Right cardiac atrium (tissue), 5 donors: ENCODE results near the gene ECSIT. TPM values are rescaled to one million over a fixed set of nuclear protein-coding genes. Genes with fewer than 3 reads are reported as not detected.
A peak's percentile ranks its signal among the peaks of the same experiment; 100 is the strongest.
"Not testable (repeated sequence)": the region's sequence is repeated elsewhere in the genome, so short reads cannot be mapped to it uniquely, and the experiment has no call there.

Experiments used
- ATAC-seq, 2 donors: fragments of 200-7000 bp; cut with Tn5 transposase; one replicate each; pipeline versions ENCODE4 v1.8.0 to v1.9.1; 2020; ENCODE audit warnings: moderate library complexity in 2 of 2, mild to moderate bottlenecking in 1 of 2
- DNase-seq, 3 donors: peaks; one replicate each; pipeline ENCODE4 v3.0.0-alpha.2; 2020
- H3K27ac ChIP-seq: one replicate; pipeline ENCODE4 v1.5.1; 2013; ENCODE audit warnings: mild to moderate bottlenecking, low read length, control low read depth, moderate library complexity
- H3K27me3 ChIP-seq: one replicate; pipeline ENCODE4 v1.6.1; 2013; ENCODE audit not compliant: control insufficient read depth, insufficient read depth
- H3K4me1 ChIP-seq: one replicate; pipeline ENCODE4 v1.6.1; 2013; ENCODE audit warnings: low read length; ENCODE audit not compliant: control insufficient read depth, insufficient read depth
- H3K4me3 ChIP-seq: one replicate; pipeline ENCODE4 v1.5.1; 2013; ENCODE audit warnings: low read length, control low read depth
- H3K9me3 ChIP-seq: one replicate; pipeline ENCODE4 v1.6.1; 2013; ENCODE audit warnings: low read length; ENCODE audit not compliant: control insufficient read depth
- WGBS: extraction: QIAGEN DNeasy Blood & Tissue Kit; methylation state at CpG from one replicate; pipeline ENCODE4 v1.1.7; 2013; 5-methylcytosine and 5-hydroxymethylcytosine counted together
- intact Hi-C, 4 donors: fragments of 100-400 bp; cut with DNase I; formaldehyde crosslinking; loops; one replicate each; pipeline versions ENCODE4 v1.11.0 to v1.14.0; 2022 to 2023
- polyA plus RNA-seq: library from polyadenylated mRNA; stranded (reverse); fragments of 200-250 nt; gene quantifications from one replicate; pipeline ENCODE4 v1.2.3, GENCODE V29; 2013
- total RNA-seq, 4 donors: library from RNA; stranded (reverse); fragmentation: NEBNext Ultra II Directional; extraction: Animal tissue kit (Norgen Biotek cat#: 25700); gene quantifications; one replicate each; pipeline ENCODE4 v1.2.1, GENCODE V29; 2021
- donor health status: healthy with polysubstance abuse.
- donor health status: DM: no; HTN: yes; CAD: no.
- donor health status: DM: no; HTN: no; CAD: no.
- donor health status: DM: no; HTN: yes; CAD: no; lungs with severe emphysema.
- donor health status: DM: yes; HTN: yes; CAD: no.

The ECSIT gene
- total and polyA plus RNA-seq, 5 donors: 88.1 to 133 (median 112) TPM

GRCh38 chr19:11481534-11482383 is 47.2 kb downstream of the ECSIT start:
- DNase-seq: peak; percentile 85 to 89 (median 89)
- Histone ChIP-seq H3K4me3 (peak overlapping the region; percentile 9), H3K27ac (no peak overlapping the region), H3K4me1 (peaks cover 1% of the 10 kb centered on the region), H3K27me3 (no peaks in the 10 kb centered on the region), H3K9me3 (no peaks in the 10 kb centered on the region)
- ATAC-seq: peak; percentile 80 to 87
- WGBS: 4% methylated on average over 50 of the region's 50 CpGs
- intact Hi-C loops: no loop called here

GRCh38 chr19:11480715-11481533 is 48.0 kb downstream of the ECSIT start, which contains the start of gene ELAVL3:
Gene ELAVL3 (minus strand): TSS chr19:11481046. CDS start chr19:11480608, 438 bp downstream.
- no peaks in the 10 kb centered on the region for H3K9me3 ChIP-seq
- peaks cover 1% of the 10 kb centered on the region for H3K4me1 ChIP-seq
- peak within 1 kb of the TSS; percentile 11 for H3K4me3 ChIP-seq
- intact Hi-C loops: no loop called here
- DNase-seq (no peak), ATAC-seq (no peak)
- 9% methylated on average over 77 of the region's 77 CpGs for WGBS
- no peaks in the 10 kb centered on the region for H3K27me3 ChIP-seq
- no peak within 1 kb of the TSS for H3K27ac ChIP-seq

GRCh38 chr19:11479898-11480714 is 48.8 kb downstream of the ECSIT start:
- Histone ChIP-seq H3K27ac (no peak overlapping the region), H3K27me3 (no peaks in the 10 kb centered on the region), H3K9me3 (no peaks in the 10 kb centered on the region), H3K4me3 (peak overlapping the region; percentile 11), H3K4me1 (peaks cover 1% of the 10 kb centered on the region)
- intact Hi-C loops: no loop called here
- 7% methylated on average over 86 of the region's 86 CpGs for whole genome bisulfite sequencing
- no peak for ATAC-seq
- DNase-seq: peak in 1 of 3 donors; percentile 58

- no peaks in the 10 kb centered on the region for H3K9me3 ChIP-seq
- ATAC-seq (peak; percentile 3 to 14), DNase-seq (peak; percentile 50 to 75 (median 71))
- H3K27ac ChIP-seq: no peak overlapping the region
- peaks cover 1% of the 10 kb centered on the region for H3K4me1 ChIP-seq
- WGBS: 18% methylated on average over 62 of the region's 62 CpGs
- intact Hi-C loops: no loop called here
- peak overlapping the region; percentile 11 for H3K4me3 ChIP-seq
- no peaks in the 10 kb centered on the region for H3K27me3 ChIP-seq
Measured at GRCh38 chr19:11479090-11479897, 49.6 kb downstream of the ECSIT start.

GRCh38 chr19:11478167-11479089 is 50.5 kb downstream of the ECSIT start:
- no peak for DNase-seq
- no peaks in the 10 kb centered on the region for H3K27me3 ChIP-seq
- WGBS: 54% methylated on average over 19 of the region's 19 CpGs

GRCh38 chr19:11475861-11476260 is 53.1 kb downstream of the ECSIT start:
- DNase-seq (no peak), ATAC-seq (no peak)
- intact Hi-C loops: no loop called here
- no peaks in the 10 kb centered on the region for H3K27me3 ChIP-seq
- H3K27ac ChIP-seq: no peak overlapping the region
- H3K4me3 ChIP-seq: no peak overlapping the region
- no peaks in the 10 kb centered on the region for H3K4me1 ChIP-seq
- no peaks in the 10 kb centered on the region for H3K9me3 ChIP-seq
- WGBS: 78% methylated on average over 8 of the region's 8 CpGs

More at GRCh38 chr19:11478167-11479089, 50.5 kb downstream of the ECSIT start:
- Histone ChIP-seq H3K4me3 (no peak overlapping the region), H3K4me1 (peaks cover 1% of the 10 kb centered on the region), H3K27ac (no peak overlapping the region), H3K9me3 (no peaks in the 10 kb centered on the region)
- no peak for ATAC-seq
- intact Hi-C loops: no loop called here

GRCh38 chr19:11475343-11475742 is 53.6 kb downstream of the ECSIT start:
- H3K27ac ChIP-seq, H3K27me3 ChIP-seq, H3K9me3 ChIP-seq, ATAC-seq, intact Hi-C loops, H3K4me1 ChIP-seq, DNase-seq, H3K4me3 ChIP-seq: not testable (repeated sequence)
- WGBS: 90% methylated on average over 3 of the region's 3 CpGs

GRCh38 chr19:11473725-11474124 is 55.2 kb downstream of the ECSIT start:
- 81% methylated on average over 4 of the region's 4 CpGs for WGBS
- ATAC-seq (no peak), DNase-seq (no peak)
- Histone ChIP-seq H3K4me1 (no peaks in the 10 kb centered on the region), H3K27ac (no peak overlapping the region), H3K27me3 (no peaks in the 10 kb centered on the region), H3K4me3 (no peak overlapping the region), H3K9me3 (no peaks in the 10 kb centered on the region)
- intact Hi-C loops: no loop called here

GRCh38 chr19:11468266-11468845 is 60.6 kb downstream of the ECSIT start:
- DNase-seq, H3K27ac ChIP-seq, H3K4me1 ChIP-seq, H3K4me3 ChIP-seq, intact Hi-C loops, ATAC-seq, H3K27me3 ChIP-seq, H3K9me3 ChIP-seq: not testable (repeated sequence)
- WGBS: 69% methylated on average over 8 of the region's 8 CpGs
